PC-9 (cell line): ENCODE results near the gene ZNF488.

ENCODE experiments used
- CTCF ChIP-seq: fragments of 200-600 bp; sonication (generic); conservative IDR thresholded peaks from 2 replicates; pipeline ENCODE4 v1.6.1; 2017; ENCODE audit warnings: mixed run types, antibody characterized with exemption, mild to moderate bottlenecking, moderate library complexity
- EZH2 ChIP-seq: fragments of 200-600 bp; sonication (generic); IDR thresholded peaks from 2 replicates; pipeline ENCODE4 v1.8.0; 2017; ENCODE audit warnings: antibody characterized with exemption, low read depth

GRCh38 chr10:47364366-47364765 is 19.7 kb downstream of the ZNF488 start:
- no peak for TF ChIP-seq CTCF
- TF ChIP-seq EZH2: no peak
